ENCODE results near the gene NR1H3.

- TF ChIP-seq CTCF (IDR thresholded peaks at IDR 0.05; ENCODE audit: insufficient read depth, low read length, poor library complexity, severe bottlenecking) (peak; percentile 21), EZH2phosphoT487 (conservative IDR thresholded peaks at IDR 0.05; ENCODE audit: low read length) (no peak)
Measured at GRCh38 chr11:47248664-47249377, 9.0 kb upstream of the NR1H3 start, which contains the start of gene ACP2.

Data from SU-DHL-6 (cell line).